Gastroesophageal sphincter (tissue), 3 donors: ENCODE results near the gene NCOR2.

Experiments
- CTCF ChIP-seq, 4 experiments: fragments of 200-600 bp in 2 of 4; fragments of 450-650 bp in 2 of 4; sonication (generic) in 1 of 4; IDR thresholded peaks; one replicate each; pipeline ENCODE4 v1.5.1; 2017 to 2019; ENCODE audit warnings: antibody characterized with exemption in 4 of 4, mild to moderate bottlenecking in 2 of 4, moderate library complexity in 2 of 4
- EP300 ChIP-seq: sonication (generic); formaldehyde crosslinking; IDR thresholded peaks from one replicate; pipeline ENCODE4 v1.6.1; 2017; ENCODE audit warnings: antibody characterized with exemption, mild to moderate bottlenecking
- POLR2A ChIP-seq, 2 donors: fragments of 450-650 bp; IDR thresholded peaks; one replicate each; pipeline ENCODE4 v1.6.1; 2017; ENCODE audit warnings: antibody characterized with exemption in 2 of 2, mild to moderate bottlenecking in 2 of 2, moderate library complexity in 1 of 2
- POLR2AphosphoS5 ChIP-seq: sonication (generic); formaldehyde crosslinking; IDR thresholded peaks from one replicate; pipeline ENCODE4 v1.6.1; 2017; ENCODE audit warnings: antibody characterized with exemption

- TF ChIP-seq CTCF (IDR thresholded peaks at IDR 0.05) (no peak), POLR2A (IDR thresholded peaks at IDR 0.05) (no peak), POLR2AphosphoS5 (no peak), EP300 (no peak)
Observed at GRCh38 chr12:124547626-124548025, 19.8 kb downstream of the NCOR2 start.
